ENCODE results near the gene MATCAP1. TPM values are rescaled to one million over a fixed set of nuclear protein-coding genes. Genes with fewer than 3 reads are reported as not detected.

Gene MATCAP1
- total and polyA plus RNA-seq, 2 of the 13 experiments (the other 11 are each of a cell fraction or from before 2014, with no cell fraction given), result 11.2 to 24.5 TPM

DNA sequence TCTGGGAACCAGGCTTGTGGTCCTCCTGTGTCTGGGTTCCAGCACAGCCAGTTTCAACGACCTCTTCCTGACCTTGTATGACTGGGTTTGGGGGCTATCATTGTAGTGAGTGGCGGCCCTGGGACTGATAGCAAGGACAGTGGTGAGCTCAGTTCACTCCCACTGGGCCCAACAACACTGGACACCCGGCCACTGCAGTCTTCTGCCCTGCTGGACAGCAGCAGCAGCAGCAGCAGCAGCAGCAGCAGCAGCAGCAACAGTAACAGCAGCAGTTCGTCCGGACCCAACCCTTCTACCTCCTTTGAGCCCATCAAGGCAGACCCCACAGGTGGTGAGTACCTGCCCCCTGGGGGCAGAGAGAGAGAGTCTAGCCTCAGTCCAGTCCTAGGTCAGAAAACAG is 11.9 kb upstream of the MATCAP1 start:
- POLR2A ChIA-PET, result no interaction called here
- no peak overlapping the region for H3K27ac ChIP-seq (ENCODE audit: extremely low read length, insufficient read depth, low read length)
- intact Hi-C loops (cut with micrococcal nuclease; ENCODE audit: unreplicated experiment), result no loop called here
- H3K27me3 ChIP-seq (ENCODE audit: control insufficient read depth in 1 of 2, insufficient read depth in 2 of 2, low read length in 2 of 2), result peaks cover 0 to 6% of the 10 kb centered on the region in 2 experiments; a peak in 1 of 5 replicates
- H3K9me3 ChIP-seq (ENCODE audit: low read length), result no peaks in the 10 kb centered on the region
- ATAC-seq (no peak), DNase-seq (ENCODE audit: low spot score) (no peak), FAIRE-seq (no peak)
- H3K4me2 ChIP-seq (ENCODE audit: low read depth, low read length), result no peak overlapping the region
- no peak overlapping the region for H3K9ac ChIP-seq (ENCODE audit: insufficient read depth, low read depth, low read length)
- WGBS (ENCODE audit: low lambda C conversion rate), result 97% methylated on average over 5 of the region's 5 CpGs
- no peak overlapping the region for H2AFZ ChIP-seq (ENCODE audit: low read length)
- H3K79me2 ChIP-seq (ENCODE audit: insufficient read depth, low read length), result peaks cover 21% of the 10 kb centered on the region
- H3K4me3 ChIP-seq (replicated peaks in 1 of 3; ENCODE audit: insufficient read depth in 1 of 3, low read depth in 2 of 3, low read length in 3 of 3), result no peak overlapping the region
- H4K20me1 ChIP-seq (ENCODE audit: insufficient read depth, low read length), result no peaks in the 10 kb centered on the region; the same call in 1 of the 2 replicates
- peaks cover 27% of the 10 kb centered on the region for H3K4me1 ChIP-seq (ENCODE audit: insufficient read depth, low read length)
- CTCF ChIA-PET (ENCODE audit: low intra/inter-chr PET ratio, low total read pairs), result no interaction called here
- BruUV-seq (replicated peaks), result no TSS peak
- peaks cover 36 to 63% of the 10 kb centered on the region in 2 experiments for H3K36me3 ChIP-seq (replicated peaks in 1 of 2; ENCODE audit: control insufficient read depth in 1 of 2, insufficient read depth in 2 of 2, low read length in 2 of 2)
- in situ Hi-C loops (cut with HindIII; ENCODE audit: extremely low pct_ligation_motif_present, low pct_unique_long_range_greater_than_20kb), result no loop called here
- 0 out of 2 replicates have a peak, but pooled peaks have one; percentile 9 for TF ChIP-seq ZNF253 (CRISPR knock-in tag; IDR thresholded peaks at IDR 0.05; ENCODE audit: borderline replicate concordance)
- TF ChIP-seq RBFOX2 (IDR thresholded peaks at IDR 0.05; ENCODE audit: low read depth, low read length), result no peak

DNA sequence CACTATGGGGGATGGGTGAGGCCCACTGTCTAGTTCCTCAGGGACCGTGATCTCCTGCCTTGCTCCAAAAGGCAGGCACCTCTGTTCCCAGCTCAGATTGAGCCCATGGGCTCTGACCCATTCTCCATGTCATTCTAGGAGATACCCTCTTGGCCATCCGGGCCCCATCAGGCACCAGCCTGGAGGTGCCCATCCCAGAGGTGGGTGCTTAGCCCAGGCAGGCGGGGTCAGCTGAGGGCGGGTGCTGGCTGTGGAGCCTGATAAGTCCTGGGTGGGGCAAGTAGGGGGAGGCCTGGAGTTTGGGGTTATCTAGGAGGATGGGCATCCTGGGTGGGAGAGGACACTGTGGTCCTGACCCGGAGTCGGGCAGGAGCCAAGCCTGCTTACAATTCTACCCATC is 10.5 kb upstream of the MATCAP1 start:
- H2AFZ ChIP-seq (ENCODE audit: low read length), result no peak overlapping the region
- ChIA-PET POLR2A (interaction anchor here (1.1 kb wide), 1 partner anchor 14 kb away, joined by 3 read pairs; no protein-coding TSS in a partner anchor), CTCF (ENCODE audit: low intra/inter-chr PET ratio, low total read pairs) (no interaction called here)
- no peak overlapping the region; a peak in 1 of 6 replicates for H3K4me3 ChIP-seq (replicated peaks in 1 of 3; ENCODE audit: insufficient read depth in 1 of 3, low read depth in 2 of 3, low read length in 3 of 3)
- H3K9ac ChIP-seq (ENCODE audit: insufficient read depth, low read depth, low read length), result peak overlapping the region; percentile 98; the same call in 1 of the 2 replicates
- intact Hi-C loops (cut with micrococcal nuclease; ENCODE audit: unreplicated experiment), result no loop called here
- H4K20me1 ChIP-seq (ENCODE audit: insufficient read depth, low read length), result no peaks in the 10 kb centered on the region; the same call in 1 of the 2 replicates
- H3K27me3 ChIP-seq (ENCODE audit: control insufficient read depth in 1 of 2, insufficient read depth in 2 of 2, low read length in 2 of 2), result peaks cover 0 to 11% of the 10 kb centered on the region in 2 experiments; a peak in 2 of 5 replicates
- ATAC-seq (no peak), DNase-seq (ENCODE audit: low spot score) (no peak), FAIRE-seq (no peak)
- WGBS (ENCODE audit: low lambda C conversion rate), result 98% methylated on average over 6 of the region's 6 CpGs
- H3K27ac ChIP-seq (ENCODE audit: extremely low read length, insufficient read depth, low read length), result no peak overlapping the region
- peaks cover 32 to 54% of the 10 kb centered on the region in 2 experiments for H3K36me3 ChIP-seq (replicated peaks in 1 of 2; ENCODE audit: control insufficient read depth in 1 of 2, insufficient read depth in 2 of 2, low read length in 2 of 2)
- in situ Hi-C loops (cut with HindIII; ENCODE audit: extremely low pct_ligation_motif_present, low pct_unique_long_range_greater_than_20kb), result no loop called here
- H3K4me1 ChIP-seq (ENCODE audit: insufficient read depth, low read length), result peaks cover 38% of the 10 kb centered on the region
- H3K79me2 ChIP-seq (ENCODE audit: insufficient read depth, low read length), result peaks cover 21% of the 10 kb centered on the region
- no peak overlapping the region for H3K4me2 ChIP-seq (ENCODE audit: low read depth, low read length)
- no TSS peak for BruUV-seq (replicated peaks)
- no peaks in the 10 kb centered on the region for H3K9me3 ChIP-seq (ENCODE audit: low read length)
- TF ChIP-seq ZNF670 (CRISPR knock-in tag; IDR thresholded peaks at IDR 0.05; ENCODE audit: borderline replicate concordance), result 0 out of 2 replicates have a peak, but pooled peaks have one; percentile 10
- no peak for TF ChIP-seq ZNF432 (CRISPR knock-in tag; IDR thresholded peaks at IDR 0.05; ENCODE audit: borderline replicate concordance)
- no peak for TF ChIP-seq RBAK (CRISPR knock-in tag; IDR thresholded peaks at IDR 0.05)
- TF ChIP-seq, protein P1, sequence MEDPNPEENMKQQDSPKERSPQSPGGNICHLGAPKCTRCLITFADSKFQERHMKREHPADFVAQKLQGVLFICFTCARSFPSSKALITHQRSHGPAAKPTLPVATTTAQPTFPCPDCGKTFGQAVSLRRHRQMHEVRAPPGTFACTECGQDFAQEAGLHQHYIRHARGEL (CRISPR knock-in tag; IDR thresholded peaks at IDR 0.05), result no peak
- TF ChIP-seq SNAPC2 (CRISPR knock-in tag; IDR thresholded peaks at IDR 0.05), result no peak
- TF ChIP-seq, protein P2, sequence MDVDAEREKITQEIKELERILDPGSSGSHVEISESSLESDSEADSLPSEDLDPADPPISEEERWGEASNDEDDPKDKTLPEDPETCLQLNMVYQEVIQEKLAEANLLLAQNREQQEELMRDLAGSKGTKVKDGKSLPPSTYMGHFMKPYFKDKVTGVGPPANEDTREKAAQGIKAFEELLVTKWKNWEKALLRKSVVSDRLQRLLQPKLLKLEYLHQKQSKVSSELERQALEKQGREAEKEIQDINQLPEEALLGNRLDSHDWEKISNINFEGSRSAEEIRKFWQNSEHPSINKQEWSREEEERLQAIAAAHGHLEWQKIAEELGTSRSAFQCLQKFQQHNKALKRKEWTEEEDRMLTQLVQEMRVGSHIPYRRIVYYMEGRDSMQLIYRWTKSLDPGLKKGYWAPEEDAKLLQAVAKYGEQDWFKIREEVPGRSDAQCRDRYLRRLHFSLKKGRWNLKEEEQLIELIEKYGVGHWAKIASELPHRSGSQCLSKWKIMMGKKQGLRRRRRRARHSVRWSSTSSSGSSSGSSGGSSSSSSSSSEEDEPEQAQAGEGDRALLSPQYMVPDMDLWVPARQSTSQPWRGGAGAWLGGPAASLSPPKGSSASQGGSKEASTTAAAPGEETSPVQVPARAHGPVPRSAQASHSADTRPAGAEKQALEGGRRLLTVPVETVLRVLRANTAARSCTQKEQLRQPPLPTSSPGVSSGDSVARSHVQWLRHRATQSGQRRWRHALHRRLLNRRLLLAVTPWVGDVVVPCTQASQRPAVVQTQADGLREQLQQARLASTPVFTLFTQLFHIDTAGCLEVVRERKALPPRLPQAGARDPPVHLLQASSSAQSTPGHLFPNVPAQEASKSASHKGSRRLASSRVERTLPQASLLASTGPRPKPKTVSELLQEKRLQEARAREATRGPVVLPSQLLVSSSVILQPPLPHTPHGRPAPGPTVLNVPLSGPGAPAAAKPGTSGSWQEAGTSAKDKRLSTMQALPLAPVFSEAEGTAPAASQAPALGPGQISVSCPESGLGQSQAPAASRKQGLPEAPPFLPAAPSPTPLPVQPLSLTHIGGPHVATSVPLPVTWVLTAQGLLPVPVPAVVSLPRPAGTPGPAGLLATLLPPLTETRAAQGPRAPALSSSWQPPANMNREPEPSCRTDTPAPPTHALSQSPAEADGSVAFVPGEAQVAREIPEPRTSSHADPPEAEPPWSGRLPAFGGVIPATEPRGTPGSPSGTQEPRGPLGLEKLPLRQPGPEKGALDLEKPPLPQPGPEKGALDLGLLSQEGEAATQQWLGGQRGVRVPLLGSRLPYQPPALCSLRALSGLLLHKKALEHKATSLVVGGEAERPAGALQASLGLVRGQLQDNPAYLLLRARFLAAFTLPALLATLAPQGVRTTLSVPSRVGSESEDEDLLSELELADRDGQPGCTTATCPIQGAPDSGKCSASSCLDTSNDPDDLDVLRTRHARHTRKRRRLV (CRISPR knock-in tag; IDR thresholded peaks at IDR 0.05), result no peak
- TF ChIP-seq GFI1 (CRISPR knock-in tag; IDR thresholded peaks at IDR 0.05; ENCODE audit: borderline replicate concordance), result no peak
- TF ChIP-seq ZFP36 (IDR thresholded peaks at IDR 0.05; ENCODE audit: borderline replicate concordance, low read depth, low read length, partially characterized antibody), result no peak
- TF ChIP-seq ZNF75D (CRISPR knock-in tag; IDR thresholded peaks at IDR 0.05; ENCODE audit: borderline replicate concordance), result no peak
- TF ChIP-seq EED (CRISPR knock-in tag; IDR thresholded peaks at IDR 0.05), result 0 out of 2 replicates have a peak, but pooled peaks have one; percentile 57
- TF ChIP-seq KLF11 (CRISPR knock-in tag; IDR thresholded peaks at IDR 0.05), result no peak

Measured in HepG2 (cell line).